Naive thymus-derived CD4-positive, alpha-beta T cell (primary cell): Measurements from ENCODE around the gene LMO3. TPM values are rescaled to one million over a fixed set of nuclear protein-coding genes. Genes with fewer than 3 reads are reported as not detected.

Source experiments
- ATAC-seq: fragments of 150-1000 bp; cut with Tn5 transposase; 2 replicates; pipeline ENCODE4 v1.10.0; 2021; ENCODE audit warnings: mild to moderate bottlenecking, moderate library complexity
- CTCF ChIA-PET: fragments of 350-600 bp; sonication (Branson Sonifier 250); formaldehyde crosslinking; loops from one replicate; lab custom pipeline; 2021; ENCODE audit warnings: antibody characterized with exemption; lab: Charles Lee
- POLR2A ChIA-PET: fragments of 350-600 bp; sonication (Branson Sonifier 250); formaldehyde crosslinking; loops from one replicate; lab custom pipeline; 2021; ENCODE audit warnings: antibody characterized with exemption, inconsistent platforms; lab: Charles Lee
- DNase-seq, 9 donors: peaks; one replicate each; pipeline versions ENCODE4 v3.0.0 to v3.0.0-alpha.2; 2020 to 2022; ENCODE audit warnings: mixed read lengths in 1 of 9
- H3K27ac ChIP-seq: one replicate; pipeline ENCODE4 v1.7.0; 2013; ENCODE audit warnings: mild to moderate bottlenecking, low read depth, low read length, moderate library complexity
- H3K27me3 ChIP-seq, 2 donors: one replicate each; pipeline ENCODE4 v1.7.0; 2013; ENCODE audit warnings: low read length in 2 of 2, mild to moderate bottlenecking in 2 of 2, moderate library complexity in 2 of 2; ENCODE audit not compliant: control insufficient read depth in 2 of 2, insufficient read depth in 2 of 2
- H3K36me3 ChIP-seq, 3 experiments: 1 replicate in 2 of 3; 2 replicates in 1 of 3; pipeline ENCODE4 v1.7.0; 2013; ENCODE audit warnings: low read length in 3 of 3, mild to moderate bottlenecking in 3 of 3, moderate library complexity in 1 of 3; ENCODE audit not compliant: insufficient read depth in 3 of 3, control insufficient read depth in 2 of 3
- H3K4me1 ChIP-seq, 2 donors: one replicate each; pipeline ENCODE4 v1.7.0; 2013; ENCODE audit warnings: low read length in 2 of 2, mild to moderate bottlenecking in 2 of 2, moderate library complexity in 1 of 2; ENCODE audit not compliant: control insufficient read depth in 2 of 2, insufficient read depth in 2 of 2
- H3K4me3 ChIP-seq: 2 replicates; pipeline ENCODE4 v1.7.0; 2013; ENCODE audit warnings: mild to moderate bottlenecking, low read length
- H3K9me3 ChIP-seq, 3 experiments: 1 replicate in 2 of 3; 2 replicates in 1 of 3; pipeline ENCODE4 v1.7.0; 2013; ENCODE audit warnings: low read length in 3 of 3; ENCODE audit not compliant: control insufficient read depth in 2 of 3
- H3K27ac Mint-ChIP-seq, 9 donors: one replicate each; pipeline ENCODE4 v1.8.0; 2020 to 2022; ENCODE audit warnings: mixed read lengths in 9 of 9, mild to moderate bottlenecking in 8 of 9, moderate library complexity in 5 of 9, inconsistent platforms in 2 of 9
- H3K27me3 Mint-ChIP-seq, 5 donors: one replicate each; pipeline ENCODE4 v1.8.0; 2021 to 2022; ENCODE audit warnings: mixed read lengths in 5 of 5, mild to moderate bottlenecking in 1 of 5
- H3K36me3 Mint-ChIP-seq, 5 donors: one replicate each; pipeline ENCODE4 v1.8.0; 2020 to 2022; ENCODE audit warnings: mixed read lengths in 5 of 5, mild to moderate bottlenecking in 3 of 5, inconsistent platforms in 1 of 5
- H3K4me1 Mint-ChIP-seq, 7 donors: one replicate each; pipeline ENCODE4 v1.8.0; 2020 to 2022; ENCODE audit warnings: mixed read lengths in 7 of 7, mild to moderate bottlenecking in 3 of 7, inconsistent platforms in 1 of 7
- H3K4me3 Mint-ChIP-seq, 10 donors: one replicate each; pipeline ENCODE4 v1.8.0; 2020 to 2022; ENCODE audit warnings: mild to moderate bottlenecking in 10 of 10, mixed read lengths in 10 of 10, moderate library complexity in 6 of 10, inconsistent platforms in 2 of 10
- H3K9me3 Mint-ChIP-seq, 11 donors: one replicate each; pipeline ENCODE4 v1.8.0; 2020 to 2022; ENCODE audit warnings: mixed read lengths in 11 of 11, mild to moderate bottlenecking in 4 of 11, inconsistent platforms in 1 of 11, moderate library complexity in 1 of 11
- intact Hi-C, 2 donors: fragments of 100-400 bp; cut with micrococcal nuclease; formaldehyde crosslinking; loops; one replicate each; pipeline ENCODE4 v1.15.1; 2023
- polyA plus RNA-seq, 2 donors: library from polyadenylated mRNA; unstranded; fragments of 300-500 nt; fragmentation: Illumina TruSeq; gene quantifications; one replicate each; pipeline ENCODE4 v1.2.3, GENCODE V29; 2021
- total RNA-seq, 6 experiments: library from RNA in 5 of 6; stranded (reverse) in 5 of 6; gene quantifications; 1 replicate in 5 of 6; 2 replicates in 1 of 6; pipeline ENCODE4 v1.2.3 and lab custom pipeline; 2021 to 2026

Gene LMO3
- total and polyA plus RNA-seq, 7 experiments from 2014 or later: not detected

DNA sequence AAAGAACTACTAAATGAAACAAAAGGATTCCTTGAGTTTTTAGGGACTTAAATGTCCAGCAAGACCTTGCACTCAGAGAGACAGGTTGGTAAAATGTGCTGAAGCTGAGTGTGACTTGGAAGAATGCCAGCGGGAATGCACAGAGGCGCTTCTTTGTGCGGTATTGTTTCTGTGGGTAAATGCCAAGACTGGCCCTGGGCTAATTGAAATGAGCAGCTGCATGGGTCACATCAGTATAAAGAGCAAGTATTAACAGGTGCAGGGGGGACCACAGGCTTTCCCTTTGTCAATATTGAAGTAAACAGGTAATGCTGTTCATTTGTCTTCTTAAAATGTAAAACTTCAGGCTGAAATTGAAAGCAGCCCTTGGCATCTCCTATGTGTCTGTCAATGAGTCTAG, 74.3 kb downstream of the LMO3 start:
- intact Hi-C loops: no loop called here
- ATAC-seq (no peak), DNase-seq (no peak)
- H3K9me3 Mint-ChIP-seq: peaks cover 0 to 29% (median 3%) of the 10 kb centered on the region in 11 donors
- no peak overlapping the region for H3K4me3 ChIP-seq
- no peaks in the 10 kb centered on the region for H3K27me3 ChIP-seq
- no peaks in the 10 kb centered on the region for H3K4me1 Mint-ChIP-seq
- no peak overlapping the region for H3K27ac ChIP-seq
- ChIA-PET POLR2A (no interaction called here), CTCF (no interaction called here)
- no peaks in the 10 kb centered on the region for H3K36me3 ChIP-seq
- H3K4me3 Mint-ChIP-seq: no peak overlapping the region
- H3K27ac Mint-ChIP-seq: no peak overlapping the region
- H3K9me3 ChIP-seq: no peaks in the 10 kb centered on the region
- peaks cover 0 to 4% (median 0%) of the 10 kb centered on the region in 5 donors for H3K36me3 Mint-ChIP-seq
- H3K4me1 ChIP-seq: no peaks in the 10 kb centered on the region
- no peaks in the 10 kb centered on the region for H3K27me3 Mint-ChIP-seq

- ChIA-PET POLR2A (no interaction called here), CTCF (no interaction called here)
- Histone ChIP-seq H3K27ac (no peak overlapping the region), H3K4me1 (no peaks in the 10 kb centered on the region), H3K9me3 (no peaks in the 10 kb centered on the region), H3K4me3 (no peak overlapping the region), H3K27me3 (no peaks in the 10 kb centered on the region), H3K36me3 (no peaks in the 10 kb centered on the region)
- Mint-ChIP-seq H3K27me3 (no peaks in the 10 kb centered on the region), H3K9me3 (peaks cover 0 to 20% (median 0%) of the 10 kb centered on the region in 11 donors), H3K27ac (no peak overlapping the region), H3K4me3 (no peak overlapping the region), H3K4me1 (no peaks in the 10 kb centered on the region), H3K36me3 (peaks cover 0 to 4% (median 0%) of the 10 kb centered on the region in 5 donors)
- no peak for ATAC-seq
- no peak for DNase-seq
- intact Hi-C loops: no loop called here
Observed at GRCh38 chr12:16530268-16530850, 75.6 kb downstream of the LMO3 start.

GRCh38 chr12:16526693-16527092, 79.3 kb downstream of the LMO3 start:
- no peaks in the 10 kb centered on the region for H3K4me1 ChIP-seq
- ATAC-seq: no peak
- DNase-seq: no peak
- intact Hi-C loops: no loop called here
- Mint-ChIP-seq H3K36me3 (no peaks in the 10 kb centered on the region), H3K9me3 (peaks cover 0 to 27% (median 0%) of the 10 kb centered on the region in 11 donors), H3K4me1 (no peaks in the 10 kb centered on the region), H3K4me3 (no peak overlapping the region), H3K27me3 (no peaks in the 10 kb centered on the region), H3K27ac (no peak overlapping the region)
- POLR2A ChIA-PET: no interaction called here
- no peaks in the 10 kb centered on the region for H3K9me3 ChIP-seq
- no peaks in the 10 kb centered on the region for H3K27me3 ChIP-seq
- no peak overlapping the region for H3K27ac ChIP-seq
- H3K36me3 ChIP-seq: no peaks in the 10 kb centered on the region
- H3K4me3 ChIP-seq: no peak overlapping the region
- CTCF ChIA-PET: no interaction called here

- no peaks in the 10 kb centered on the region for H3K9me3 ChIP-seq
- no peak for ATAC-seq
- no peaks in the 10 kb centered on the region for H3K36me3 Mint-ChIP-seq
- POLR2A ChIA-PET: no interaction called here
- intact Hi-C loops: no loop called here
- no peaks in the 10 kb centered on the region for H3K4me1 ChIP-seq
- H3K27ac ChIP-seq: no peak overlapping the region
- CTCF ChIA-PET: no interaction called here
- H3K4me1 Mint-ChIP-seq: no peaks in the 10 kb centered on the region
- no peak for DNase-seq
- H3K27me3 ChIP-seq: no peaks in the 10 kb centered on the region
- no peak overlapping the region for H3K4me3 Mint-ChIP-seq
- H3K27ac Mint-ChIP-seq: no peak overlapping the region
- no peaks in the 10 kb centered on the region for H3K36me3 ChIP-seq
- H3K9me3 Mint-ChIP-seq: peaks cover 0 to 15% (median 2%) of the 10 kb centered on the region in 11 donors
- H3K4me3 ChIP-seq: no peak overlapping the region
- no peaks in the 10 kb centered on the region for H3K27me3 Mint-ChIP-seq
Observed at GRCh38 chr12:16524378-16524777, 81.6 kb downstream of the LMO3 start.

GRCh38 chr12:16523951-16524331, 82.0 kb downstream of the LMO3 start:
- ChIA-PET POLR2A (no interaction called here), CTCF (no interaction called here)
- ATAC-seq (no peak), DNase-seq (no peak)
- H3K27ac ChIP-seq: no peak overlapping the region
- Mint-ChIP-seq H3K9me3 (peaks cover 0 to 15% (median 2%) of the 10 kb centered on the region in 11 donors), H3K36me3 (no peaks in the 10 kb centered on the region), H3K4me3 (no peak overlapping the region), H3K27me3 (no peaks in the 10 kb centered on the region), H3K27ac (no peak overlapping the region), H3K4me1 (no peaks in the 10 kb centered on the region)
- no peaks in the 10 kb centered on the region for H3K27me3 ChIP-seq
- H3K4me3 ChIP-seq: no peak overlapping the region
- intact Hi-C loops: no loop called here
- H3K4me1 ChIP-seq: no peaks in the 10 kb centered on the region
- H3K9me3 ChIP-seq: no peaks in the 10 kb centered on the region
- H3K36me3 ChIP-seq: no peaks in the 10 kb centered on the region

- ChIA-PET CTCF (no interaction called here), POLR2A (no interaction called here)
- Mint-ChIP-seq H3K4me3 (no peak overlapping the region), H3K4me1 (no peaks in the 10 kb centered on the region), H3K9me3 (peaks cover 0 to 15% (median 2%) of the 10 kb centered on the region in 11 donors), H3K36me3 (no peaks in the 10 kb centered on the region), H3K27ac (no peak overlapping the region), H3K27me3 (no peaks in the 10 kb centered on the region)
- intact Hi-C loops: no loop called here
- H3K4me3 ChIP-seq: no peak overlapping the region
- no peaks in the 10 kb centered on the region for H3K9me3 ChIP-seq
- H3K4me1 ChIP-seq: no peaks in the 10 kb centered on the region
- ATAC-seq (no peak), DNase-seq (no peak)
- H3K27ac ChIP-seq: no peak overlapping the region
- no peaks in the 10 kb centered on the region for H3K36me3 ChIP-seq
- no peaks in the 10 kb centered on the region for H3K27me3 ChIP-seq
Observed at GRCh38 chr12:16523284-16523950, 82.5 kb downstream of the LMO3 start.

- Mint-ChIP-seq H3K4me3 (no peak overlapping the region), H3K9me3 (peaks cover 0 to 29% (median 5%) of the 10 kb centered on the region in 11 donors), H3K27me3 (no peaks in the 10 kb centered on the region), H3K36me3 (no peaks in the 10 kb centered on the region), H3K4me1 (no peaks in the 10 kb centered on the region), H3K27ac (no peak overlapping the region)
- H3K36me3 ChIP-seq: no peaks in the 10 kb centered on the region
- ATAC-seq (no peak), DNase-seq (no peak)
- H3K4me1 ChIP-seq: no peaks in the 10 kb centered on the region
- ChIA-PET POLR2A (no interaction called here), CTCF (no interaction called here)
- intact Hi-C loops: no loop called here
- H3K27me3 ChIP-seq: no peaks in the 10 kb centered on the region
- H3K4me3 ChIP-seq: no peak overlapping the region
- no peak overlapping the region for H3K27ac ChIP-seq
- H3K9me3 ChIP-seq: no peaks in the 10 kb centered on the region
Observed at GRCh38 chr12:16520328-16520727, 85.6 kb downstream of the LMO3 start.
